MCF 10A (cell line): ENCODE data around the gene PRR23B. TPM values are rescaled to one million over a fixed set of nuclear protein-coding genes. Genes with fewer than 3 reads are reported as not detected.

Source experiments
- BruUV-seq: library from RNA; stranded (reverse); fragments of 400-500 nt; replicated peaks from 2 replicates; lab custom pipeline; 2021; lab: Mats Ljungman, UMichigan
- CTCF ChIA-PET: fragments of 300-600 bp; sonication (Branson Sonifier 250); formaldehyde crosslinking; extraction: SDS; loops from one replicate; lab custom pipeline; 2021; ENCODE audit warnings: antibody characterized with exemption, inconsistent platforms; lab: Yijun Ruan, JAX
- POLR2A ChIA-PET: fragments of 300-600, 350-650 bp; sonication (Branson Sonifier 250); formaldehyde crosslinking; extraction: SDS; loops from one replicate; lab custom pipeline; 2020; ENCODE audit warnings: antibody characterized with exemption, inconsistent platforms; lab: Yijun Ruan, JAX
- DNase-seq: peaks from one replicate; pipeline ENCODE4 v3.0.0-alpha.2; 2018; ENCODE audit not compliant: unreplicated experiment
- H3K27ac Mint-ChIP-seq: one replicate; pipeline ENCODE4 v1.8.0; 2022; ENCODE audit warnings: mild to moderate bottlenecking, low read depth, mixed read lengths; ENCODE audit not compliant: unreplicated experiment
- H3K27me3 Mint-ChIP-seq: one replicate; pipeline ENCODE4 v1.8.0; 2022; ENCODE audit warnings: mixed read lengths; ENCODE audit not compliant: insufficient read depth, unreplicated experiment
- H3K36me3 Mint-ChIP-seq: one replicate; pipeline ENCODE4 v1.8.0; 2022; ENCODE audit warnings: mild to moderate bottlenecking, moderate library complexity, mixed read lengths; ENCODE audit not compliant: insufficient read depth, unreplicated experiment
- H3K4me1 Mint-ChIP-seq: one replicate; pipeline ENCODE4 v1.8.0; 2022; ENCODE audit warnings: mixed read lengths; ENCODE audit not compliant: insufficient read depth, unreplicated experiment
- H3K4me3 Mint-ChIP-seq: one replicate; pipeline ENCODE4 v1.8.0; 2022; ENCODE audit warnings: mild to moderate bottlenecking, moderate library complexity, mixed read lengths; ENCODE audit not compliant: unreplicated experiment
- H3K9me3 Mint-ChIP-seq: one replicate; pipeline ENCODE4 v1.8.0; 2022; ENCODE audit warnings: mixed read lengths; ENCODE audit not compliant: unreplicated experiment
- intact Hi-C: fragments of 100-400 bp; cut with micrococcal nuclease; formaldehyde crosslinking; loops from 2 replicates; pipeline ENCODE4 v1.14.1; 2022
- total RNA-seq: library from RNA; stranded (reverse); gene quantifications from 2 replicates; pipeline ENCODE4 v1.2.3, GENCODE V29; 2022
- TF ChIP-seq, protein P1 (sequence below): fragments of 200-600 bp; IDR thresholded peaks from one replicate; pipeline ENCODE4 v1.8.0; 2022; ENCODE audit warnings: antibody characterized with exemption, mild to moderate bottlenecking; ENCODE audit not compliant: unreplicated experiment

The PRR23B gene
- total RNA-seq, 1 experiment from 2014 or later = not detected

DNA sequence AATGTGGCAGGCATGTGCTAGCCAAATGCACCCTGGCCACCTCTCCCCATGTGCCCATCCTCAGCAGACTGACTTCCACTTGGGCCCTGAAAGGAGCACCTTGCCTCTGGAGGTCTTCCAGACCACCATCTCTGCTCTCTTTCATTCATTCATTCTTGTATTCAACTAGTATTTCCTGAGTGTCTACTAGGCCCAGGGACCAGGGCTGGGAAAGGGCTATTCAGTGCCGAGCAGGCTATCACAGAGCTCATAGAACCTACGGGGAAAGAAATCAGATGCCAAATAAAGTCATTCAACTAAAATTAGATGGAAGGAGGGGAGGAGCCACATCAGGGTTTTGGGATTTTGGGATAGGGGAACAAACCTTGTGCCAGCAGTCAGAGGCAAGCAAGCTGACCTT is 33.5 kb downstream of the PRR23B start:
- no peaks in the 10 kb centered on the region for H3K9me3 Mint-ChIP-seq
- H3K4me1 Mint-ChIP-seq = no peaks in the 10 kb centered on the region
- no peak overlapping the region for H3K27ac Mint-ChIP-seq
- POLR2A ChIA-PET = no interaction called here
- CTCF ChIA-PET = no interaction called here
- no peak for DNase-seq
- TF ChIP-seq, protein P1, sequence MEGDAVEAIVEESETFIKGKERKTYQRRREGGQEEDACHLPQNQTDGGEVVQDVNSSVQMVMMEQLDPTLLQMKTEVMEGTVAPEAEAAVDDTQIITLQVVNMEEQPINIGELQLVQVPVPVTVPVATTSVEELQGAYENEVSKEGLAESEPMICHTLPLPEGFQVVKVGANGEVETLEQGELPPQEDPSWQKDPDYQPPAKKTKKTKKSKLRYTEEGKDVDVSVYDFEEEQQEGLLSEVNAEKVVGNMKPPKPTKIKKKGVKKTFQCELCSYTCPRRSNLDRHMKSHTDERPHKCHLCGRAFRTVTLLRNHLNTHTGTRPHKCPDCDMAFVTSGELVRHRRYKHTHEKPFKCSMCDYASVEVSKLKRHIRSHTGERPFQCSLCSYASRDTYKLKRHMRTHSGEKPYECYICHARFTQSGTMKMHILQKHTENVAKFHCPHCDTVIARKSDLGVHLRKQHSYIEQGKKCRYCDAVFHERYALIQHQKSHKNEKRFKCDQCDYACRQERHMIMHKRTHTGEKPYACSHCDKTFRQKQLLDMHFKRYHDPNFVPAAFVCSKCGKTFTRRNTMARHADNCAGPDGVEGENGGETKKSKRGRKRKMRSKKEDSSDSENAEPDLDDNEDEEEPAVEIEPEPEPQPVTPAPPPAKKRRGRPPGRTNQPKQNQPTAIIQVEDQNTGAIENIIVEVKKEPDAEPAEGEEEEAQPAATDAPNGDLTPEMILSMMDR = no peak
- no peaks in the 10 kb centered on the region for H3K36me3 Mint-ChIP-seq
- peaks cover 15% of the 10 kb centered on the region for H3K27me3 Mint-ChIP-seq
- intact Hi-C loops = no loop called here
- BruUV-seq = no TSS peak
- no peak overlapping the region for H3K4me3 Mint-ChIP-seq

DNA sequence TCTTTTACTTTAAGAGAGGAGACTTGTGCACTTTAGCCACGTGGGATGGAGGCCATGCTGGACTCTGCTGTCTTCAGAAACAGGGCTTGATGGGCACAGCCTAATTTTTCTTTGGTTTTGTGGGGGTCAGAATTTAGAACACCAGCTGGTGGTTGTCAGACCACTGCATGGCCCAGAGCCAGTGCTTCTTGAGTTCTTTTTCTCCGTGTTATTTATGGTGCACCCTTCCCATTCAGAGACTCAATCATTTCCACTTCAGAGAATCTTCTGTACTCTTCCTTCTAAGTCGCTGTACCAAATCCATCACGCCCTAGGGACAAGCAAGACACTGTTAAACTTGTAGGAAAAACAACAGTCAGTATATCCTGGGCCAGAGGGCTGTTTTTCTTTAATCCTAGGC is 34.8 kb downstream of the PRR23B start:
- H3K4me1 Mint-ChIP-seq = no peaks in the 10 kb centered on the region
- DNase-seq = no peak
- H3K36me3 Mint-ChIP-seq = no peaks in the 10 kb centered on the region
- no TSS peak for BruUV-seq
- intact Hi-C loops = no loop called here
- H3K27me3 Mint-ChIP-seq = peaks cover 3% of the 10 kb centered on the region
- TF ChIP-seq, protein P1 = no peak
- ChIA-PET CTCF (interaction anchor here (0.5 kb wide), 1 partner anchor 33 kb away, joined by 3 read pairs; no protein-coding TSS in a partner anchor), POLR2A (no interaction called here)
- H3K27ac Mint-ChIP-seq = no peak overlapping the region
- no peaks in the 10 kb centered on the region for H3K9me3 Mint-ChIP-seq
- no peak overlapping the region for H3K4me3 Mint-ChIP-seq

DNA sequence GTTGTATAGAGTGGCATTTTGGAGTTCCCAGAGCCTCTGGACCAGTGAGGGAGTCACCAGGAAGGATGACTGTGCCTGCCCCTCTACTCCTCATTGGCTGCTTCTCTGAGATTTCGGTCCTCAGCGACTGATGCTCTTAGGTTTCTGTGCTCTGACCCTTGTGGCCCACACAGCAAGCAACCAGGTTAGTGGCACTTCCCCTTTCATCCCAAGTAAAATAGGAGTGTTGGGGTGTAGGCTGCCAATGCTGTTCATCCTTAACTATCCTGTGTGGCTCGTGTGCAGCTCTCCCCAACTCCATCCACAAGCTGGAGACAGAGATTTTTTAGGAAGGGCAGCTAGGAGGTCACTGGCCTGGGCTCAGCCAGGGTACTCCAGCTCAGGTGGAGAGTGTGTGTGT is 35.9 kb downstream of the PRR23B start:
- Mint-ChIP-seq H3K4me1 (no peaks in the 10 kb centered on the region), H3K4me3 (no peak overlapping the region), H3K27me3 (no peaks in the 10 kb centered on the region), H3K36me3 (no peaks in the 10 kb centered on the region), H3K27ac (no peak overlapping the region), H3K9me3 (no peaks in the 10 kb centered on the region)
- intact Hi-C loops = no loop called here
- ChIA-PET CTCF (no interaction called here), POLR2A (no interaction called here)
- DNase-seq = no peak
- no TSS peak for BruUV-seq
- TF ChIP-seq, protein P1 = no peak

DNA sequence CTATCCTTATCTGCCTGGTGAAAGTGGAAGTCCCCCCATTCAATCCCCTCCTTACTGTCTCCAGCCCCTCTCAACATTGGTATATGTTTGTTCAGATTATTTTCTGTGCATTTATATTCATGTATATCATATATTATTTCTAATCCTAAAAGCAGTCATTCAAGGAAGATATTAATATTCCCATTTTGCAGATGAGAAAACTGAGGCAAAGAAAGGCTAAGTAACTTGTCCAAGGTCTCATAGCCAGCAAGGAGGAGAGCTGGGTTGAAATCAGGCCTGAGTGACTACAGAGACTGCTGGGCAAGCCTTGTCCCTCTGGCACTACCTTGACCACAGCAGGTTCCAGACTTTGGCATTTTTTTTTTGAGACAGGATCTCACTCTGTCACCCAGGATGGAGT is 44.7 kb downstream of the PRR23B start:
- Mint-ChIP-seq H3K36me3 (no peaks in the 10 kb centered on the region), H3K4me3 (no peak overlapping the region), H3K27me3 (no peaks in the 10 kb centered on the region), H3K4me1 (no peaks in the 10 kb centered on the region), H3K27ac (no peak overlapping the region), H3K9me3 (no peaks in the 10 kb centered on the region)
- CTCF ChIA-PET = no interaction called here
- TF ChIP-seq, protein P1 = no peak
- no peak for DNase-seq
- BruUV-seq = no TSS peak
- intact Hi-C loops = no loop called here
- POLR2A ChIA-PET = no interaction called here
